ENCODE results near the gene FBN1.

The FBN1 gene

GRCh38 chr15:48427960-48428547 lies 217.5 kb downstream of the FBN1 start:
- DNase-seq (ENCODE audit: low read depth in 2 of 2): no peak

- no peak for DNase-seq (ENCODE audit: low read depth in 2 of 2)
Observed at GRCh38 chr15:48427479-48427878, 218.0 kb downstream of the FBN1 start.

- no peak for DNase-seq (ENCODE audit: low read depth in 2 of 2)
Observed at GRCh38 chr15:48426941-48427340, 218.6 kb downstream of the FBN1 start.

- no peak for DNase-seq (ENCODE audit: low read depth in 2 of 2)
Observed at GRCh38 chr15:48426044-48426443, 219.5 kb downstream of the FBN1 start.

- DNase-seq (ENCODE audit: low read depth in 2 of 2): no peak
Observed at GRCh38 chr15:48425051-48425450, 220.5 kb downstream of the FBN1 start.

GRCh38 chr15:48423896-48424475 lies 221.5 kb downstream of the FBN1 start:
- DNase-seq (ENCODE audit: low read depth in 2 of 2): no peak

GRCh38 chr15:48423342-48423741 lies 222.2 kb downstream of the FBN1 start:
- DNase-seq (ENCODE audit: low read depth in 2 of 2): no peak

GRCh38 chr15:48422401-48422800 lies 223.1 kb downstream of the FBN1 start:
- no peak for DNase-seq (ENCODE audit: low read depth in 2 of 2)

GRCh38 chr15:48421362-48421761 lies 224.1 kb downstream of the FBN1 start:
- DNase-seq (ENCODE audit: low read depth in 2 of 2): no peak

GRCh38 chr15:48419896-48420295 lies 225.6 kb downstream of the FBN1 start:
- no peak for DNase-seq (ENCODE audit: low read depth in 2 of 2)

- no peak for DNase-seq (ENCODE audit: low read depth in 2 of 2)
Observed at GRCh38 chr15:48418343-48418742, 227.2 kb downstream of the FBN1 start.

- no peak for DNase-seq (ENCODE audit: low read depth in 2 of 2)
Observed at GRCh38 chr15:48416301-48416700, 229.2 kb downstream of the FBN1 start.

- no peak for DNase-seq (ENCODE audit: low read depth in 2 of 2)
Observed at GRCh38 chr15:48415036-48415886, 230.2 kb downstream of the FBN1 start.

- no peak for DNase-seq (ENCODE audit: low read depth in 2 of 2)
Observed at GRCh38 chr15:48414015-48414414, 231.5 kb downstream of the FBN1 start.

- DNase-seq (ENCODE audit: low read depth in 2 of 2): no peak
Observed at GRCh38 chr15:48413304-48413703, 232.2 kb downstream of the FBN1 start.

GRCh38 chr15:48411971-48412591 lies 233.4 kb downstream of the FBN1 start:
- no peak for DNase-seq (ENCODE audit: low read depth in 2 of 2)

- no peak for DNase-seq (ENCODE audit: low read depth in 2 of 2)
Observed at GRCh38 chr15:48409623-48410022, 235.9 kb downstream of the FBN1 start.

- DNase-seq (ENCODE audit: low read depth in 2 of 2): no peak
Observed at GRCh38 chr15:48408327-48408726, 237.2 kb downstream of the FBN1 start.

- no peak for DNase-seq (ENCODE audit: low read depth in 2 of 2)
Observed at GRCh38 chr15:48407646-48408045, 237.9 kb downstream of the FBN1 start.

- DNase-seq (ENCODE audit: low read depth in 2 of 2): no peak
Observed at GRCh38 chr15:48406911-48407310, 238.6 kb downstream of the FBN1 start.

GRCh38 chr15:48406266-48406891 lies 239.1 kb downstream of the FBN1 start:
- no peak for DNase-seq (ENCODE audit: low read depth in 2 of 2)

All from stimulated activated CD4-positive, alpha-beta T cell treated with anti-CD3 and anti-CD28 coated beads, Interleukin-1b, Interleukin-23, amount 100 ng/mL, for 1 hour (primary cell).